ENCODE measurements around the gene B4GALT5. TPM values are rescaled to one million over a fixed set of nuclear protein-coding genes. Genes with fewer than 3 reads are reported as not detected.

The B4GALT5 gene
- total RNA-seq, 1 experiment from 2014 or later, result 63.1 TPM

DNA sequence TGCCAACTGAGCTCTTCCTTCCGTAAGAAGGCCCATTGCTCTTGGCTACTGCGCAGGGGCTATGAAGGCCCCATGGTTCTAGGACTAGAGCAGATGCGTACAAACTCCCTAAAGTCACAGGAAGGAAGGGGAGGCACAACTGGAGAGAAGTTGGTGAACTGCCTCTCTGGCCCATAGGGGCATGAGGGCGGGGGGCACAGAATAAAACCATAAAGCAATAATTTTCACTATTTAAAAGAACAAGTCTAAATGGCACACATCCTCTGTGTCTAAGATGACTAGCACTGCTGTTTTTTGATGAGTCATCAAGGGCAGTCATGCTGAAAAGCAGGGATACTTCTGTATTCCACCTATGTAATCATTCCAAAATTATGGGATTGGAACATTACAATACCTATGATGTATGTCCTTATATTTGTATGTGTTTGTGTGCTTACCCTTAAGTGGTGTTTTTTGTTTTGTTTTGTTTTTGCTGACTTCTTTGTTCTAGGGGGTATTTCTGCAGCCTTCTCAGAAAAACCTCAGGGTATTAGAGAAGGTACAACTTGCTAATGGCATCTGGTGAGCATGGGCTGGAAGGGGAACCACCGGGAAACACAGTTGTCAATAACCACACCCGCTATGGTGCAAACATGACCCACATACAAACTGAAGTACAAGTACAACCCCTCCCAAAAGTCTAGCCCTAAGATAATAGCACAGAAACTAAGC is 36.9 kb downstream of the B4GALT5 start:
- H3K4me1 ChIP-seq (replicated peaks; ENCODE audit: insufficient read depth), result peaks cover 100% of the 10 kb centered on the region
- H3K9me2 ChIP-seq (ENCODE audit: insufficient read depth), result no peaks in the 10 kb centered on the region
- H3K36me3 ChIP-seq (ENCODE audit: low read depth), result peaks cover 32% of the 10 kb centered on the region
- BruUV-seq (replicated peaks), result no TSS peak
- peaks cover 90% of the 10 kb centered on the region for H3F3A ChIP-seq (ENCODE audit: insufficient read depth, low read depth)
- CTCF ChIA-PET, result no interaction called here
- H3K4me3 ChIP-seq, result peak overlapping the region; percentile 11; the same call in 1 of the 2 replicates
- peak in 1 of 2 experiments; percentile 76 for DNase-seq
- peak overlapping the region; percentile 73 for H3K4me2 ChIP-seq
- H3K9me3 ChIP-seq (ENCODE audit: insufficient read depth, low read depth), result no peaks in the 10 kb centered on the region
- H3K79me2 ChIP-seq (ENCODE audit: low read depth), result peaks cover 99% of the 10 kb centered on the region
- intact Hi-C loops (cut with micrococcal nuclease; ENCODE audit: unreplicated experiment), result loop anchor here (5.0 kb wide), 1 partner anchor 59 kb away; no protein-coding TSS in a partner anchor
- 0 out of 2 replicates have a peak, but pooled peaks cover 5% of the 10 kb centered on the region for H4K20me1 ChIP-seq (ENCODE audit: insufficient read depth)
- TF ChIP-seq, protein P1, sequence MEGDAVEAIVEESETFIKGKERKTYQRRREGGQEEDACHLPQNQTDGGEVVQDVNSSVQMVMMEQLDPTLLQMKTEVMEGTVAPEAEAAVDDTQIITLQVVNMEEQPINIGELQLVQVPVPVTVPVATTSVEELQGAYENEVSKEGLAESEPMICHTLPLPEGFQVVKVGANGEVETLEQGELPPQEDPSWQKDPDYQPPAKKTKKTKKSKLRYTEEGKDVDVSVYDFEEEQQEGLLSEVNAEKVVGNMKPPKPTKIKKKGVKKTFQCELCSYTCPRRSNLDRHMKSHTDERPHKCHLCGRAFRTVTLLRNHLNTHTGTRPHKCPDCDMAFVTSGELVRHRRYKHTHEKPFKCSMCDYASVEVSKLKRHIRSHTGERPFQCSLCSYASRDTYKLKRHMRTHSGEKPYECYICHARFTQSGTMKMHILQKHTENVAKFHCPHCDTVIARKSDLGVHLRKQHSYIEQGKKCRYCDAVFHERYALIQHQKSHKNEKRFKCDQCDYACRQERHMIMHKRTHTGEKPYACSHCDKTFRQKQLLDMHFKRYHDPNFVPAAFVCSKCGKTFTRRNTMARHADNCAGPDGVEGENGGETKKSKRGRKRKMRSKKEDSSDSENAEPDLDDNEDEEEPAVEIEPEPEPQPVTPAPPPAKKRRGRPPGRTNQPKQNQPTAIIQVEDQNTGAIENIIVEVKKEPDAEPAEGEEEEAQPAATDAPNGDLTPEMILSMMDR (conservative IDR thresholded peaks at IDR 0.05), result no peak
- no peak for TF ChIP-seq EZH2 (IDR thresholded peaks at IDR 0.05; ENCODE audit: low read depth)
- no peaks in the 10 kb centered on the region for H3K27me3 ChIP-seq (ENCODE audit: insufficient read depth, low read depth)
- H2AFZ ChIP-seq, result no peak overlapping the region
- POLR2A ChIA-PET (ENCODE audit: unreplicated experiment), result interaction anchor here (0.6 kb wide), 1 partner anchor 32 kb away, joined by 3 read pairs; no protein-coding TSS in a partner anchor
- peak overlapping the region; percentile 91 for H3K27ac ChIP-seq

DNA sequence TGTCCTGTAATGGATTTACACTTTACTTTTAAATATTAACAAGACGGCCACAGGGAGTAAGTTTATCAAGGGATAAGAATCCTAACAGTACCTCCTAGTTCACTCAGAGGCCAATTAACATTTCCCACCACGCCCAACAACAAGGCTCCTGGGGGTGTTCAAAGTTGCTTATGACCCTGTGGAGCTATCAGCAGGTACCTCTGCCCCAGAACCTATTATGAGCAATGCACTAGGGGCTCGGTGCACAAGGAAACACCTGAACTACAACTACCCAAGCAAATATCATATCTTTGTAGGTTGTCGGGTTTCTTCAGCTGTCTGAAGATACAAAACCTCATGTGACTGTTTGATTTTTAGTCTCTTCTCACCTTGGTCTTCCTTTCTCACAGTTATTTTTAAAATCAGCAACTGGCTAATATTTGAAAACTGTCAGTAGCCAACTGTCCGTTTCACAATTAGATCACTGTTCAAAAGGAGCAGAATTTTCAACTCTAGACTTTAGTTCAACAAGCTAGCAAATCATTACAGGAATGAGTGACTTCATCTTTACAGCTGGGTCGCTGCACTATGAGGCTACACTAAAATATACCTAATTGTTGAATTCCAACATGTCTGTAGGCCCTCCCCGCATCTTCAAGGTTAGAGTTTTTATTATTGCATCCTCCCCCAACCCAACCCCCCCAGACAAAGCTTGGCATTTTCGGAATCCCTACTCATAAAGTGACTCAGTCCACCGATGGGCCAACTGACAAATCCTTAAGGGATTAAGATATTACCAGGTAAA is 38.1 kb downstream of the B4GALT5 start:
- peak; percentile 63 to 95 for DNase-seq
- H2AFZ ChIP-seq, result no peak overlapping the region
- H3K4me2 ChIP-seq, result peak overlapping the region; percentile 73
- ChIA-PET POLR2A (ENCODE audit: unreplicated experiment) (interaction anchor here (0.5 to 0.7 kb wide), 13 partner anchors 17 to 751 kb away, joined by 3 to 36 read pairs (median 3); no protein-coding TSS in a partner anchor), CTCF (interaction anchor here (0.6 to 0.8 kb wide), 4 partner anchors 9 to 263 kb away, joined by 3 to 6 read pairs (median 4); no protein-coding TSS in a partner anchor)
- no peaks in the 10 kb centered on the region for H3K27me3 ChIP-seq (ENCODE audit: insufficient read depth, low read depth)
- intact Hi-C loops (cut with micrococcal nuclease; ENCODE audit: unreplicated experiment), result loop anchor here (2.0 to 5.0 kb wide), 2 partner anchors 58 to 137 kb away; partner anchors contain the start of gene SLC9A8
- peaks cover 100% of the 10 kb centered on the region for H3K4me1 ChIP-seq (replicated peaks; ENCODE audit: insufficient read depth)
- peaks cover 16% of the 10 kb centered on the region; the same call in 1 of the 2 replicates for H4K20me1 ChIP-seq (ENCODE audit: insufficient read depth)
- H3K9me2 ChIP-seq (ENCODE audit: insufficient read depth), result no peaks in the 10 kb centered on the region
- peaks cover 41% of the 10 kb centered on the region for H3K36me3 ChIP-seq (ENCODE audit: low read depth)
- H3K27ac ChIP-seq, result peak overlapping the region; percentile 91
- no TSS peak for BruUV-seq (replicated peaks)
- H3K9me3 ChIP-seq (ENCODE audit: insufficient read depth, low read depth), result no peaks in the 10 kb centered on the region
- peak overlapping the region; percentile 33; the same call in 1 of the 2 replicates for H3K4me3 ChIP-seq
- peaks cover 90% of the 10 kb centered on the region for H3F3A ChIP-seq (ENCODE audit: insufficient read depth, low read depth)
- no peak for TF ChIP-seq EZH2 (IDR thresholded peaks at IDR 0.05; ENCODE audit: low read depth)
- TF ChIP-seq, protein P1 (conservative IDR thresholded peaks at IDR 0.05), result no peak
- peaks cover 100% of the 10 kb centered on the region for H3K79me2 ChIP-seq (ENCODE audit: low read depth)

Data from PC-9 (cell line).